ENCODE data around the gene LYPD4.

DNA sequence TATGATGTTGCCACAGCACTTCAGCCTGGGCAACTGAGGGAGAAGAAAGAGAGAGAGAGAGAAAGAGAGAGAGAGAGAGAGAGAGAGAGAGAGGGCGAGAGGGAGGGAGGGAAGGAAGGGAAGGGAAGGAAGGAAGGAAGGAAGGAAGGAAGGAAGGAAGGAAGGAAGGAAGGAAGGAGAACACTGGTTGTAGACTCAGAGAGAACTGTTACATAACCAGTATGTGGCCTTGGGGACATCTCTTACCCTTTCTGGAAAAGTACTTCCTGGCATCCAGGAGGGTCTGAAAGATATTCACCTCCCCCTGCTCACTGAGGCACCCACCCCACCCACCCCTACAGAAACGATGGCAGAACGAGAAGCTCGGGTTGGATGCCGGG is 35.8 kb upstream of the LYPD4 start:
- TF ChIP-seq, protein P1, sequence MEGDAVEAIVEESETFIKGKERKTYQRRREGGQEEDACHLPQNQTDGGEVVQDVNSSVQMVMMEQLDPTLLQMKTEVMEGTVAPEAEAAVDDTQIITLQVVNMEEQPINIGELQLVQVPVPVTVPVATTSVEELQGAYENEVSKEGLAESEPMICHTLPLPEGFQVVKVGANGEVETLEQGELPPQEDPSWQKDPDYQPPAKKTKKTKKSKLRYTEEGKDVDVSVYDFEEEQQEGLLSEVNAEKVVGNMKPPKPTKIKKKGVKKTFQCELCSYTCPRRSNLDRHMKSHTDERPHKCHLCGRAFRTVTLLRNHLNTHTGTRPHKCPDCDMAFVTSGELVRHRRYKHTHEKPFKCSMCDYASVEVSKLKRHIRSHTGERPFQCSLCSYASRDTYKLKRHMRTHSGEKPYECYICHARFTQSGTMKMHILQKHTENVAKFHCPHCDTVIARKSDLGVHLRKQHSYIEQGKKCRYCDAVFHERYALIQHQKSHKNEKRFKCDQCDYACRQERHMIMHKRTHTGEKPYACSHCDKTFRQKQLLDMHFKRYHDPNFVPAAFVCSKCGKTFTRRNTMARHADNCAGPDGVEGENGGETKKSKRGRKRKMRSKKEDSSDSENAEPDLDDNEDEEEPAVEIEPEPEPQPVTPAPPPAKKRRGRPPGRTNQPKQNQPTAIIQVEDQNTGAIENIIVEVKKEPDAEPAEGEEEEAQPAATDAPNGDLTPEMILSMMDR (IDR thresholded peaks at IDR 0.05), result no peak
- TF ChIP-seq EZH2 (IDR thresholded peaks at IDR 0.05), result no peak
